Measurements from ENCODE around the gene EGR4. TPM values are rescaled to one million over a fixed set of nuclear protein-coding genes. Genes with fewer than 3 reads are reported as not detected.

Gene EGR4
- total RNA-seq, result not detected in 2 replicates

DNA sequence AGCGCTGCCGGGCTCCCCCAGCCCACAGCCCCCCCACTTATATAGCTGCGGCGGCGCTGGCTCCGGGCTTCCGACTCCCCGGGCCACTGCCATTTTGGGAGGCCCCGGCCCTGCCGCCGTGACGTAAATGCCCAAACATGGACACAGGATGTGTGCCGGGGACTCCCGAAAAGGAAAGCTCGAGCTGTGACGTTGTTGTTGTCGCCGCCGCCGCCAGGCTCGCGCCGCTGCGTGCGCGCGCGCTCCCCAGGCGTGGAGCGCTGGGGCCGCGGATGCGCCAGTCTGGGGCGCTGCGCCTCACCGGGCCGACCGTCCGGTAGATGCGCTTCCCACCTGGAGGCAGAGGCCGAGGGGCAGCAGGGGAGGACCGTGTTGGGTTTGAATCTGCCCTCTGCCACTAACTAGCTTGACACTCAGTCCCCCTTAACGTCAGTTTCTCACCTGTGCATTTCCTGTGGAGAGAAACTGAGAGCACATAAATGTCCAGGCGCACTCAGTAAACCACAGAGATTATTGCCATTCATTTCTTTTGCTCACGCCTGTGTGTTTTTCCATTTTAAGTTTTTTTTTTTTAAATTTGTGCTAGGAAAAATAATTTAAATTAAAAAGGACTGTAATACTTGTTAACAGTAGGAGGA is at the start of gene EGR4:
Gene EGR4 (minus strand): TSS at position 15 of the 638 bp plus-strand sequence. CDS start 231 bp downstream, outside the sequence.

DNA sequence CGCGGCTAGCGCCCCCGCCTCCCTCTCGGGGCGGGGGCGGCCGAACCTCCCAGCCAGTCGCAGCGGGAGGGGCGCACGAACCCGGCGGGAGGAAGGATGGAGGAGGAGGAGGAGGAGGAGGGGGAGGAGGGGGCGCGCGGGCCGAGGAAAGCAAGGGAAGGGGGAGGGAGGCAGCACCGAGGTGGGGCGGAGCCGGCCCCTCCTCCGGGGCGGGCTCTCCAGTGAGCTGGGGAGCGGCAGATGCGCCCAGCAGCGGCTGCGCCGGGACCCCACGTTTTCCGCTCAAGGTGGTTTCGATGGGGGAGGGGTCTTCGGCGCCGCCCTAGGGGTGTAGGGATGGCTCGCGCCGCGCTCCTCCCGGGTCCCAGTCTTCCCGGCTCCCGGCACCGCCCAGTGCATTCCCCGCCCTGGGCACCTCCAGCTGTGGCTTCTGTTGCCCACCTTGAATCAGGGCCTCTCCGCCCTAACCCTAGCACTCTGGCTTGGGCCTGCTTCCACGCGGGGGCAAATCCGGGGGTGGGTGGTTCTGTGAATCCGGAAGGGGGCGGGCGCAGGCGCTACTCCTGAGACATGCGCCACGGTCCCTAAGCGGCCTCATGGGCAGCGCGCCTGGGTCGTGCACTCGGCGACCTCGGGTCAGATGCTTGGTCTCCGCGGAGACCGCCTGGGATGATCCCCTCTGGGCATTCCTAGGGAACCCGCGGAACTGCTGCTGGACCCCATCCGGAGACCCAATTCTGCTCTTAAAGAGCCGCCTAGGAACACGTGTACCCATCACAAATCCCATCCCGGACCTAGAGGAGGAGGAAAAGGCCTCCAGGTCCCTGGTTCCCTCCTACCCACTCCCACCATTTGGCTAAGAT is 8.8 kb downstream of the EGR4 start, which contains the start of gene FBXO41:
Gene FBXO41 (minus strand): TSS at position 183 of the 863 bp plus-strand sequence. CDS start 14,848 bp downstream, outside the sequence.

Other genes starting within 250 kb of the EGR4 start
- gene SFXN5, start 221.8 kb downstream of the EGR4 start, total RNA-seq, result 14.8 and 21.3 TPM in 2 replicates
- 30.9 and 58.9 TPM in 2 replicates for gene RAB11FIP5, start 180.6 kb downstream of the EGR4 start, total RNA-seq
- not detected in 2 replicates for gene NOTO, start 91.0 kb downstream of the EGR4 start, total RNA-seq
- 14.0 and 26.5 TPM in 2 replicates for gene SMYD5, start 79.3 kb downstream of the EGR4 start, total RNA-seq
- 9.1 and 13.7 TPM in 2 replicates for gene PRADC1, start 60.3 kb downstream of the EGR4 start, total RNA-seq
- 280 and 380 TPM in 2 replicates for gene CCT7, start 59.2 kb downstream of the EGR4 start, total RNA-seq
- 1.8 and 2.4 TPM in 2 replicates for gene FBXO41, start 9.1 kb downstream of the EGR4 start, total RNA-seq
- 14.6 and 23.9 TPM in 2 replicates for gene ALMS1, start 92.3 kb upstream of the EGR4 start, total RNA-seq